ENCODE data around the gene CRB1.

CRB1 gene

GRCh38 chr1:197453376-197454058 lies 185.5 kb downstream of the CRB1 start:
- no peak for DNase-seq (ENCODE audit: low read depth)
- no peak for TF ChIP-seq CTCF (conservative IDR thresholded peaks at IDR 0.05; ENCODE audit: control insufficient read depth, insufficient read depth, low read depth, low read length)
- H3K4me3 ChIP-seq (ENCODE audit: control insufficient read depth, low read depth, low read length) = no peak overlapping the region

DNA sequence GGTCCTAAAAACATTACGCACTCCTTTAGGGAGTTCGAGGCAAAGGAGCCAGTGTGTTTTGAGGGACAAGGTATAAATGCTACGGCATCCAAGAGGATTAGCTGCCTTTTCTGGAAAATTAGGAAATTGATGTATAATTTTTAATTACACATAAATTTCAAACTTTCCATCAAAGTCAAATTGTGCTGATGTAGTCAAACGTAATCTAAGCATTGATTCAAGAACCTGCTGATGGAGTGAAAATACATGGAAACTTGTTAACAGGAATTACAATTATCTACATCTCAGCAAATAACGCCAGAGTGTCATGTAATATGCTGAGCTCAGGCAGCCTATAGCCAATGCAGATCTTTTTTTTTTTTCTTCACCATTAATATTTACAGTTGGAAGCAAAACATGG lies 194.5 kb downstream of the CRB1 start:
- DNase-seq (ENCODE audit: low read depth) = no peak
- no peak overlapping the region for H3K4me3 ChIP-seq (ENCODE audit: control insufficient read depth, low read depth, low read length)
- TF ChIP-seq CTCF (conservative IDR thresholded peaks at IDR 0.05; ENCODE audit: control insufficient read depth, insufficient read depth, low read depth, low read length) = no peak

DNA sequence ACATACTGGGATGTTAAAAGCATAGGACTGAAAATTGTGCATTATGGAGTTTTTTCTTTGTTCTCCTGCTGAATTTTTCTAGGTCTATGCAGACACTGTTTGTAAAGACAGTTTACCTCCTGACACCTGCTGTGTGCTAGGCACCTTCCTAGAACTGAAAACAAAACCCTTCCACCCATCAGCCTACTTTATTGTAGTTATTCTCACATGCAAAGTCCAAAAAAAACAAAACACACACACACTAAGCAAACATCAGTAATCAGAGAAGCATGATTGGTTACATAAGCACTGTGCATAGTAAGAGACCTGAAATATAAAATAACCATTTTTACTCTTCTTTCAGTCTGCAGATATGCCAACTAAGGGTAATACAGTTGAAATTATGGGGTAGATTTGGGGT lies 195.1 kb downstream of the CRB1 start:
- no peak for DNase-seq (ENCODE audit: low read depth)
- no peak for TF ChIP-seq CTCF (conservative IDR thresholded peaks at IDR 0.05; ENCODE audit: control insufficient read depth, insufficient read depth, low read depth, low read length)
- H3K4me3 ChIP-seq (ENCODE audit: control insufficient read depth, low read depth, low read length) = no peak overlapping the region

DNA sequence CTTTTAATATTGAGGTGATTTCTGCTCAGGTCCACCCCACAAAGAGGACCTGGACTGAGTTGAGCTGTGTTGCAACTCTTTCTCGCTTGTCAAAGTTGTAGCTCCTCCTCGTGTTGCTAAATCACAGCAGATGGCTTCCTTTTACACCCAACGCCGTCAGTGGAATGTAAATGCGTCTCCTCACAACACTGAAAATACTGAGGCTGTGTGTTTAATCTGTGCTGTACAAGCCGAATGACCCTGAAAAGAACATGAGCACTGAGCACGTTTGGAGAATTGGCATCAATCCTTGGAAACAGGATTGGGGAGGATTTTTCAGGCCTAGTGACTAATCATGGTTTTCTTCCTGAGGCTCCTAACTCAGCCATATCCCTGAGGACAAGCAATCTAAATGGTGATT lies 196.0 kb downstream of the CRB1 start:
- H3K4me3 ChIP-seq (ENCODE audit: control insufficient read depth, low read depth, low read length) = no peak overlapping the region
- TF ChIP-seq CTCF (conservative IDR thresholded peaks at IDR 0.05; ENCODE audit: control insufficient read depth, insufficient read depth, low read depth, low read length) = no peak
- peak; percentile 75 for DNase-seq (ENCODE audit: low read depth)

GRCh38 chr1:197465528-197466327 lies 197.7 kb downstream of the CRB1 start:
- no peak overlapping the region for H3K4me3 ChIP-seq (ENCODE audit: control insufficient read depth, low read depth, low read length)
- TF ChIP-seq CTCF (conservative IDR thresholded peaks at IDR 0.05; ENCODE audit: control insufficient read depth, insufficient read depth, low read depth, low read length) = no peak
- no peak for DNase-seq (ENCODE audit: low read depth)

- no peak for DNase-seq (ENCODE audit: low read depth)
- H3K4me3 ChIP-seq (ENCODE audit: control insufficient read depth, low read depth, low read length) = no peak overlapping the region
- no peak for TF ChIP-seq CTCF (conservative IDR thresholded peaks at IDR 0.05; ENCODE audit: control insufficient read depth, insufficient read depth, low read depth, low read length)
These were observed 198.8 kb downstream of the CRB1 start for GRCh38 chr1:197466813-197467212.
